DOHH2 (cell line): ENCODE data around the gene GALNT9.

Source experiments
- EZH2phosphoT487 ChIP-seq: fragments of 200-600 bp; sonication (generic); IDR thresholded peaks from 2 replicates; pipeline ENCODE4 v1.6.1; 2017; ENCODE audit warnings: borderline replicate concordance, mild to moderate bottlenecking, antibody characterized with exemption, low read length, moderate library complexity, mixed read lengths
- TF ChIP-seq, protein P1 (sequence below): fragments of 200-600 bp; sonication (generic); IDR thresholded peaks from one replicate; pipeline ENCODE4 v1.5.1; 2014; ENCODE audit warnings: antibody characterized with exemption, mild to moderate bottlenecking, low read depth, low read length; ENCODE audit not compliant: poor library complexity, severe bottlenecking

DNA sequence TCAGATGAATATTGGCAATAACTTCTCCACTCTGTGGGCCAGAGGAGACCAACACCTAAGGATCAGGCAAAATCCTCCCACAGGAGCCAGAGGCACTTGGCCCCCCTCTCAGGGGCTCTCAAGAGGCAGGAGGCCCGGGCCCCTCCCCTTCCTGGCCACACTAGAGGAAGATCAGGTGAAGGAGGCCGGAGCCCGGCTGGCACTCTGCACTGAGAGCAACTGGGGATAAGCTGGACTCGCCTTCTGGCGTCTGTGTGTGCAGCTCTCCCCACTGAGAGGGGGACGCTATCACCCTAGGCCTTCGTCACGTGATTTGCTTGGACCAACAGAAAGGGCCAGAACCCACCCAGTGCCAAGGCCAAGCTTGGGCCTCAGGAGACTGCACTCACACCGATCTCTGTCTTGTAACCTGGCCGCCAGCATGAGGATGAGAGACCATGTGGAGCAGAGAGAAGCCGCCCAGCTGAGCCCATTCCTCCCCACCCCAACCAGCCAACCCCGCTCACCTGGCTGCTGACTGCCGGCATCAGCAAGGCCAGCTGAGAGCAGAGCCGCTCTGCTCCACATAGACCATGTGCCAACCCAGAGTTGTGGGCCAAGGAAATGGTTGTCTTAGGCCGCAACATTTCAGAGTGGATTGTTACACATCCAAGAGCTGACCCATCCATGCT is 121.1 kb downstream of the GALNT9 start:
- TF ChIP-seq, protein P1, sequence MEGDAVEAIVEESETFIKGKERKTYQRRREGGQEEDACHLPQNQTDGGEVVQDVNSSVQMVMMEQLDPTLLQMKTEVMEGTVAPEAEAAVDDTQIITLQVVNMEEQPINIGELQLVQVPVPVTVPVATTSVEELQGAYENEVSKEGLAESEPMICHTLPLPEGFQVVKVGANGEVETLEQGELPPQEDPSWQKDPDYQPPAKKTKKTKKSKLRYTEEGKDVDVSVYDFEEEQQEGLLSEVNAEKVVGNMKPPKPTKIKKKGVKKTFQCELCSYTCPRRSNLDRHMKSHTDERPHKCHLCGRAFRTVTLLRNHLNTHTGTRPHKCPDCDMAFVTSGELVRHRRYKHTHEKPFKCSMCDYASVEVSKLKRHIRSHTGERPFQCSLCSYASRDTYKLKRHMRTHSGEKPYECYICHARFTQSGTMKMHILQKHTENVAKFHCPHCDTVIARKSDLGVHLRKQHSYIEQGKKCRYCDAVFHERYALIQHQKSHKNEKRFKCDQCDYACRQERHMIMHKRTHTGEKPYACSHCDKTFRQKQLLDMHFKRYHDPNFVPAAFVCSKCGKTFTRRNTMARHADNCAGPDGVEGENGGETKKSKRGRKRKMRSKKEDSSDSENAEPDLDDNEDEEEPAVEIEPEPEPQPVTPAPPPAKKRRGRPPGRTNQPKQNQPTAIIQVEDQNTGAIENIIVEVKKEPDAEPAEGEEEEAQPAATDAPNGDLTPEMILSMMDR, result no peak
- TF ChIP-seq EZH2phosphoT487, result no peak
